Progenitor cell of endocrine pancreas (in vitro differentiated cells): ENCODE measurements around the gene MCTP2. TPM values are rescaled to one million over a fixed set of nuclear protein-coding genes. Genes with fewer than 3 reads are reported as not detected.

Experiments
- DNase-seq: peaks from one replicate; pipeline ENCODE4 v3.0.0; 2021; ENCODE audit warnings: low spot score; ENCODE audit not compliant: unreplicated experiment
- H3K27ac Mint-ChIP-seq: 2 replicates; pipeline ENCODE4 v1.8.0; 2021; ENCODE audit warnings: mild to moderate bottlenecking, moderate library complexity, mixed read lengths
- H3K27me3 Mint-ChIP-seq: 2 replicates; pipeline ENCODE4 v1.8.0; 2021; ENCODE audit warnings: mixed read lengths
- H3K36me3 Mint-ChIP-seq: 2 replicates; pipeline ENCODE4 v1.8.0; 2022; ENCODE audit warnings: mixed read lengths; ENCODE audit not compliant: insufficient read depth
- H3K4me1 Mint-ChIP-seq: 2 replicates; pipeline ENCODE4 v1.8.0; 2021; ENCODE audit warnings: low read depth, mixed read lengths
- H3K4me3 Mint-ChIP-seq: 2 replicates; pipeline ENCODE4 v1.8.0; 2021; ENCODE audit warnings: low read depth, mild to moderate bottlenecking, moderate library complexity, mixed read lengths
- H3K9me3 Mint-ChIP-seq: 2 replicates; pipeline ENCODE4 v1.8.0; 2021; ENCODE audit warnings: low read depth, mixed read lengths
- total RNA-seq: library from RNA; stranded (reverse); gene quantifications from 2 replicates; pipeline ENCODE4 v1.2.1, GENCODE V29; 2021
- TF ChIP-seq, protein P1 (sequence below): fragments of 200-600 bp; sonication (generic); IDR thresholded peaks from one replicate; pipeline ENCODE4 v1.5.0; 2021; ENCODE audit warnings: antibody characterized with exemption, mild to moderate bottlenecking; ENCODE audit not compliant: unreplicated experiment

MCTP2 gene
- total RNA-seq, 1 donor from 2014 or later: 2.6 TPM

DNA sequence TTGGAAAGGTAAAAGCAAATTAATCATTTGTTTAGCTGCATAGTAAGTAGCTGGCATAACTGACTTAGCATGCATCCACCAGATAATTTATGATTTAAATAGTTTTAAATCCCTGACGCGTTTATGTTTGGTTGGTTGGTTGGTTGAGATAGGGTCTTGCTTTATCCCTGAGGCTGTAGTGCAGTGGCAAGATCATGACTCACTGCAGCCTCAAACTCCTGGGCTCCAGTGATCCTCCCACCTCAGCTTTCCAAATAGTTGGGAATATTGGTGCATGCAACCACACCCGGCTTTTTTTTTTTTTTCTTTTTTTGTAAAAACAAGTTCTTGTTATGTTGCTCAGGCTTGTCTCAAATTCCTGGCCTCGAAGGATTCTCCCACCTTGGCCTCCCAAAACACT is 263.4 kb downstream of the MCTP2 start:
- DNase-seq: no peak
- Mint-ChIP-seq H3K27me3 (no peaks in the 10 kb centered on the region), H3K4me3 (no peak overlapping the region)

GRCh38 chr15:94503293-94503692 is 271.9 kb downstream of the MCTP2 start:
- Mint-ChIP-seq H3K36me3 (peaks cover 2% of the 10 kb centered on the region), H3K27me3 (no peaks in the 10 kb centered on the region), H3K9me3 (peaks cover 32% of the 10 kb centered on the region), H3K27ac (no peak overlapping the region), H3K4me1 (no peaks in the 10 kb centered on the region), H3K4me3 (no peak overlapping the region)
- no peak for DNase-seq
- TF ChIP-seq, protein P1, sequence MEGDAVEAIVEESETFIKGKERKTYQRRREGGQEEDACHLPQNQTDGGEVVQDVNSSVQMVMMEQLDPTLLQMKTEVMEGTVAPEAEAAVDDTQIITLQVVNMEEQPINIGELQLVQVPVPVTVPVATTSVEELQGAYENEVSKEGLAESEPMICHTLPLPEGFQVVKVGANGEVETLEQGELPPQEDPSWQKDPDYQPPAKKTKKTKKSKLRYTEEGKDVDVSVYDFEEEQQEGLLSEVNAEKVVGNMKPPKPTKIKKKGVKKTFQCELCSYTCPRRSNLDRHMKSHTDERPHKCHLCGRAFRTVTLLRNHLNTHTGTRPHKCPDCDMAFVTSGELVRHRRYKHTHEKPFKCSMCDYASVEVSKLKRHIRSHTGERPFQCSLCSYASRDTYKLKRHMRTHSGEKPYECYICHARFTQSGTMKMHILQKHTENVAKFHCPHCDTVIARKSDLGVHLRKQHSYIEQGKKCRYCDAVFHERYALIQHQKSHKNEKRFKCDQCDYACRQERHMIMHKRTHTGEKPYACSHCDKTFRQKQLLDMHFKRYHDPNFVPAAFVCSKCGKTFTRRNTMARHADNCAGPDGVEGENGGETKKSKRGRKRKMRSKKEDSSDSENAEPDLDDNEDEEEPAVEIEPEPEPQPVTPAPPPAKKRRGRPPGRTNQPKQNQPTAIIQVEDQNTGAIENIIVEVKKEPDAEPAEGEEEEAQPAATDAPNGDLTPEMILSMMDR: no peak

More for the DNA sequence above, 263.4 kb downstream of the MCTP2 start:
- no peak overlapping the region for H3K27ac Mint-ChIP-seq
- peaks cover 17% of the 10 kb centered on the region for H3K9me3 Mint-ChIP-seq
- TF ChIP-seq, protein P1: no peak
- no peaks in the 10 kb centered on the region for H3K4me1 Mint-ChIP-seq
- H3K36me3 Mint-ChIP-seq: no peaks in the 10 kb centered on the region

- DNase-seq: no peak
- H3K4me1 Mint-ChIP-seq: no peaks in the 10 kb centered on the region
- TF ChIP-seq, protein P1: no peak
- peaks cover 2% of the 10 kb centered on the region for H3K36me3 Mint-ChIP-seq
- H3K27me3 Mint-ChIP-seq: no peaks in the 10 kb centered on the region
- peaks cover 32% of the 10 kb centered on the region for H3K9me3 Mint-ChIP-seq
- no peak overlapping the region for H3K4me3 Mint-ChIP-seq
- no peak overlapping the region for H3K27ac Mint-ChIP-seq
Measured at GRCh38 chr15:94509259-94509658, 277.9 kb downstream of the MCTP2 start.

GRCh38 chr15:94522125-94522524 is 290.8 kb downstream of the MCTP2 start:
- no peaks in the 10 kb centered on the region for H3K4me1 Mint-ChIP-seq
- H3K9me3 Mint-ChIP-seq: peaks cover 7% of the 10 kb centered on the region
- TF ChIP-seq, protein P1: no peak
- H3K4me3 Mint-ChIP-seq: no peak overlapping the region
- DNase-seq: no peak
- no peaks in the 10 kb centered on the region for H3K36me3 Mint-ChIP-seq
- no peaks in the 10 kb centered on the region for H3K27me3 Mint-ChIP-seq
- H3K27ac Mint-ChIP-seq: no peak overlapping the region

DNA sequence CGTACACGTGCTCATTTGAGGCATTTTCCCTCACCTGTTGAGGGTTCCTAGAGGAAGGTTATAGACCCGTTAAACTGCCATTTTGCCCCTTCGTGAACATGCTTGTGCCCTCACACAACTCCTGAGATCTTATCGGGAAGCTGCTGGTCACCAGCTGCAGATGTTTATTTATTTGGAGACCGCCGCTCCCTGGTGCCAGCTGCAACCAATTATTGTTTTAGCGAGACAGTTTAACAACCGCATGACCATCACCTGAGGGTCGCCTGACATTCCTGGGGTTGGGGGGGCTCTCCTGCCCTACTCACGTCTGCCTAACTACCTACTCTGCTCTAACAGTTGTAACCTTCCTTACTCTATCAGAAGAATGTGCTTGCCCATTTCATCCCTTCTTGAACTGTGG is 292.5 kb downstream of the MCTP2 start:
- DNase-seq: no peak
- Mint-ChIP-seq H3K4me3 (no peak overlapping the region), H3K36me3 (no peaks in the 10 kb centered on the region)

More for the DNA sequence above, 292.5 kb downstream of the MCTP2 start:
- Mint-ChIP-seq H3K27me3 (no peaks in the 10 kb centered on the region), H3K27ac (no peak overlapping the region), H3K9me3 (peaks cover 7% of the 10 kb centered on the region), H3K4me1 (no peaks in the 10 kb centered on the region)
- TF ChIP-seq, protein P1: no peak
